Measurements from ENCODE around the gene IL1R2. TPM values are rescaled to one million over a fixed set of nuclear protein-coding genes. Genes with fewer than 3 reads are reported as not detected.

The IL1R2 gene
- total and polyA plus RNA-seq, 8 donors = 0.39 to 3.8 (median 1.6) TPM

- TF ChIP-seq CTCF (IDR thresholded peaks at IDR 0.05) = no peak
- intact Hi-C loops (cut with DNase I) = loop anchor here in 1 of 3 donors (10.0 kb wide), 1 partner anchor 119 kb away; the partner anchor contains the start of gene IL1R1
- Histone ChIP-seq H3K27ac (peak overlapping the region in 3 of 4 donors; percentile 46 to 73 (median 65)), H3K27me3 (no peaks in the 10 kb centered on the region), H3K4me1 (peaks cover 0 to 11% (median 3%) of the 10 kb centered on the region in 3 donors), H3K36me3 (no peaks in the 10 kb centered on the region), H3K4me3 (no peak overlapping the region), H3K9me3 (no peaks in the 10 kb centered on the region)
- DNase-seq (no peak), ATAC-seq (peak in 1 of 4 donors; percentile 37), FAIRE-seq (no peak)
- WGBS, 2 donors = 74 to 81% methylated on average over 6 of the region's 6 CpGs
Measured at GRCh38 chr2:102025583-102026267, 34.0 kb downstream of the IL1R2 start.

GRCh38 chr2:102027036-102027980 is 35.5 kb downstream of the IL1R2 start:
- FAIRE-seq = no peak
- H3K4me1 ChIP-seq = peaks cover 0 to 11% (median 3%) of the 10 kb centered on the region in 3 donors
- no peaks in the 10 kb centered on the region for H3K9me3 ChIP-seq
- no peak for TF ChIP-seq CTCF (IDR thresholded peaks at IDR 0.05)
- peak overlapping the region in 2 of 4 donors; percentile 35 to 73 for H3K27ac ChIP-seq
- no peak for DNase-seq
- intact Hi-C loops (cut with DNase I) = loop anchor here in 1 of 3 donors (10.0 kb wide), 1 partner anchor 117 kb away; the partner anchor contains the start of gene IL1R1
- no peaks in the 10 kb centered on the region for H3K27me3 ChIP-seq
- WGBS, 2 donors = 58 to 59% methylated on average over 8 of the region's 8 CpGs
- peak in 3 of 4 donors; percentile 25 to 51 (median 26) for ATAC-seq
- no peak overlapping the region for H3K4me3 ChIP-seq
- H3K36me3 ChIP-seq = no peaks in the 10 kb centered on the region

GRCh38 chr2:102028470-102028869 is 36.7 kb downstream of the IL1R2 start:
- H3K4me1 ChIP-seq = peaks cover 11 to 22% (median 15%) of the 10 kb centered on the region in 3 donors
- no peaks in the 10 kb centered on the region for H3K27me3 ChIP-seq
- H3K9me3 ChIP-seq = no peaks in the 10 kb centered on the region
- intact Hi-C loops (cut with DNase I) = loop anchor here in 1 of 3 donors (10.0 kb wide), 1 partner anchor 116 kb away; the partner anchor contains the start of gene IL1R1
- DNase-seq (no peak), ATAC-seq (no peak), FAIRE-seq (no peak)
- no peak overlapping the region for H3K4me3 ChIP-seq
- H3K36me3 ChIP-seq = no peaks in the 10 kb centered on the region
- peak overlapping the region in 2 of 4 donors; percentile 2 to 14 for H3K27ac ChIP-seq
- TF ChIP-seq CTCF (IDR thresholded peaks at IDR 0.05) = no peak

GRCh38 chr2:102029405-102029804 is 37.6 kb downstream of the IL1R2 start:
- no peaks in the 10 kb centered on the region for H3K36me3 ChIP-seq
- ATAC-seq = no peak
- no peak for TF ChIP-seq CTCF (IDR thresholded peaks at IDR 0.05)
- no peaks in the 10 kb centered on the region for H3K9me3 ChIP-seq
- no peaks in the 10 kb centered on the region for H3K27me3 ChIP-seq
- DNase-seq = no peak
- peaks cover 14 to 31% (median 24%) of the 10 kb centered on the region in 3 donors for H3K4me1 ChIP-seq
- H3K4me3 ChIP-seq = no peak overlapping the region
- FAIRE-seq = no peak
- intact Hi-C loops (cut with DNase I) = loop anchor here in 1 of 3 donors (10.0 kb wide), 1 partner anchor 115 kb away; the partner anchor contains the start of gene IL1R1
- H3K27ac ChIP-seq = no peak overlapping the region
- 72 to 97% methylated on average over 2 of the region's 2 CpGs for WGBS, 2 donors

Data from pancreas (tissue), 10 donors.